Thyroid gland (tissue), 4 donors: ENCODE results near the gene MMP11. TPM values are rescaled to one million over a fixed set of nuclear protein-coding genes. Genes with fewer than 3 reads are reported as not detected.

Experiments used
- DNase-seq, 2 donors: peaks; one replicate each; pipeline ENCODE4 v3.0.0-alpha.2; 2019
- H3K27ac ChIP-seq, 3 donors: fragments of 200-600 bp; sonication (generic); 1 replicate in 2 of 3; 2 replicates in 1 of 3; pipeline ENCODE4 v1.5.1; 2016 to 2019; ENCODE audit warnings: mild to moderate bottlenecking in 1 of 3, moderate library complexity in 1 of 3
- H3K27me3 ChIP-seq: fragments of 200-600 bp; sonication (generic); one replicate; pipeline ENCODE4 v1.5.1; 2019
- H3K36me3 ChIP-seq, 2 donors: fragments of 200-600 bp; sonication (generic); one replicate each; pipeline ENCODE4 v1.5.1; 2016 to 2019
- H3K4me1 ChIP-seq, 2 donors: fragments of 200-600 bp; sonication (generic); one replicate each; pipeline ENCODE4 v1.5.1; 2017 to 2019
- H3K4me3 ChIP-seq, 3 donors: fragments of 200-600 bp; sonication (generic); replicated peaks in 1 of 3; 1 replicate in 2 of 3; 2 replicates in 1 of 3; pipeline ENCODE4 v1.5.1; 2016; ENCODE audit warnings: mild to moderate bottlenecking in 1 of 3
- H3K9me3 ChIP-seq: fragments of 200-600 bp; sonication (generic); one replicate; pipeline ENCODE4 v1.5.1; 2017
- CTCF ChIP-seq, 6 experiments: fragments of 200-600 bp in 3 of 6; fragments of 450-650 bp in 3 of 6; sonication (generic) in 3 of 6; IDR thresholded peaks; one replicate each; pipeline ENCODE4 v1.5.1; 2016 to 2019; ENCODE audit warnings: antibody characterized with exemption in 6 of 6, mild to moderate bottlenecking in 2 of 6, inconsistent platforms in 1 of 6, moderate library complexity in 1 of 6
- POLR2A ChIP-seq, 2 donors: fragments of 450-650 bp; IDR thresholded peaks; one replicate each; pipeline ENCODE4 v1.6.1; 2017; ENCODE audit warnings: antibody characterized with exemption in 2 of 2, mild to moderate bottlenecking in 2 of 2, moderate library complexity in 1 of 2
- WGBS, 2 donors: methylation state at CpG; one replicate each; pipeline ENCODE4 v1.1.5; 2017; 5-methylcytosine and 5-hydroxymethylcytosine counted together
- intact Hi-C: fragments of 100-400 bp; cut with DNase I; formaldehyde crosslinking; loops from one replicate; pipeline ENCODE4 v1.15.1; 2023
- total RNA-seq, 4 donors: library from RNA; depleted of rRNA; stranded (reverse); fragments of >200 nt; gene quantifications; one replicate each; pipeline ENCODE4 v1.2.3, GENCODE V29; 2016

MMP11 gene
- total RNA-seq, 4 donors from 2014 or later = 0.38 to 2.3 (median 1.7) TPM

GRCh38 chr22:23744001-23744400 lies 28.6 kb upstream of the MMP11 start:
- intact Hi-C loops = no loop called here
- H3K27me3 ChIP-seq = no peaks in the 10 kb centered on the region
- H3K36me3 ChIP-seq = peaks cover 13 to 18% of the 10 kb centered on the region in 2 donors
- no peak overlapping the region for H3K27ac ChIP-seq
- no peaks in the 10 kb centered on the region for H3K4me1 ChIP-seq
- 95 to 99% methylated on average over 11 to 13 of the region's 13 CpGs for WGBS, 2 donors
- TF ChIP-seq CTCF (IDR thresholded peaks at IDR 0.05) = no peak
- TF ChIP-seq POLR2A (IDR thresholded peaks at IDR 0.05) = no peak
- H3K4me3 ChIP-seq = no peak overlapping the region
- no peaks in the 10 kb centered on the region for H3K9me3 ChIP-seq
- DNase-seq = no peak

- intact Hi-C loops = no loop called here
- no peak for DNase-seq
- Histone ChIP-seq H3K36me3 (peaks cover 13 to 18% of the 10 kb centered on the region in 2 donors), H3K27me3 (no peaks in the 10 kb centered on the region), H3K4me1 (peaks cover 0 to under 1% of the 10 kb centered on the region in 2 donors), H3K27ac (no peak overlapping the region), H3K4me3 (no peak overlapping the region), H3K9me3 (no peaks in the 10 kb centered on the region)
- 93 to 98% methylated on average over 9 to 11 of the region's 14 CpGs for WGBS, 2 donors
- TF ChIP-seq POLR2A (IDR thresholded peaks at IDR 0.05) (no peak), CTCF (IDR thresholded peaks at IDR 0.05) (no peak)
These were observed 28.2 kb upstream of the MMP11 start for GRCh38 chr22:23744485-23744884.

GRCh38 chr22:23745791-23746190 lies 26.9 kb upstream of the MMP11 start:
- Histone ChIP-seq H3K36me3 (peaks cover 13 to 18% of the 10 kb centered on the region in 2 donors), H3K9me3 (no peaks in the 10 kb centered on the region), H3K27ac (no peak overlapping the region), H3K4me3 (no peak overlapping the region), H3K4me1 (peaks cover 5 to 9% of the 10 kb centered on the region in 2 donors), H3K27me3 (no peaks in the 10 kb centered on the region)
- TF ChIP-seq CTCF (IDR thresholded peaks at IDR 0.05) = no peak
- 55 to 68% methylated on average over 6 of the region's 6 CpGs for WGBS, 2 donors
- DNase-seq = no peak
- intact Hi-C loops = no loop called here

GRCh38 chr22:23749841-23750301 lies 22.8 kb upstream of the MMP11 start:
- H3K4me3 ChIP-seq = no peak overlapping the region
- no peak for DNase-seq
- H3K27ac ChIP-seq = no peak overlapping the region
- no peaks in the 10 kb centered on the region for H3K9me3 ChIP-seq
- H3K27me3 ChIP-seq = no peaks in the 10 kb centered on the region
- TF ChIP-seq POLR2A (IDR thresholded peaks at IDR 0.05) = no peak
- no peak for TF ChIP-seq CTCF (IDR thresholded peaks at IDR 0.05)
- H3K36me3 ChIP-seq = peaks cover 0 to 1% of the 10 kb centered on the region in 2 donors
- WGBS, 2 donors = 46 to 55% methylated on average over 12 of the region's 12 CpGs
- H3K4me1 ChIP-seq = peaks cover 5 to 9% of the 10 kb centered on the region in 2 donors
- intact Hi-C loops = no loop called here

- H3K4me3 ChIP-seq = peak overlapping the region; percentile 59 to 72 (median 61)
- WGBS, 2 donors = 25 to 41% methylated on average over 5 of the region's 5 CpGs
- no peaks in the 10 kb centered on the region for H3K9me3 ChIP-seq
- no peaks in the 10 kb centered on the region for H3K36me3 ChIP-seq
- peaks cover 5 to 9% of the 10 kb centered on the region in 2 donors for H3K4me1 ChIP-seq
- no peaks in the 10 kb centered on the region for H3K27me3 ChIP-seq
- TF ChIP-seq CTCF (IDR thresholded peaks at IDR 0.05) (no peak), POLR2A (IDR thresholded peaks at IDR 0.05) (no peak)
- no peak for DNase-seq
- peak overlapping the region; percentile 65 to 89 (median 67) for H3K27ac ChIP-seq
- intact Hi-C loops = no loop called here
These were observed 22.3 kb upstream of the MMP11 start for GRCh38 chr22:23750367-23750713.
